HL-60/S4 treated with retinoic acid at 250 ng/mL for 4 days and 3 days (cell line): ENCODE measurements around the gene FOXE3.

Experiments used
- in situ Hi-C: fragments of 300-500 bp; cut with MboI; formaldehyde crosslinking; loops from 2 replicates; pipeline ENCODE4 v1.7.0; 2022; ENCODE audit warnings: low sequenced_read_pairs

The FOXE3 gene

GRCh38 chr1:47415728-47416318 lies at the start of gene FOXE3:
Gene FOXE3 (plus strand): TSS chr1:47416285. CDS start chr1:47416316, 31 bp downstream.
- in situ Hi-C loops: no loop called here

GRCh38 chr1:47367651-47368050 lies 48.4 kb upstream of the FOXE3 start:
- in situ Hi-C loops: no loop called here

DNA sequence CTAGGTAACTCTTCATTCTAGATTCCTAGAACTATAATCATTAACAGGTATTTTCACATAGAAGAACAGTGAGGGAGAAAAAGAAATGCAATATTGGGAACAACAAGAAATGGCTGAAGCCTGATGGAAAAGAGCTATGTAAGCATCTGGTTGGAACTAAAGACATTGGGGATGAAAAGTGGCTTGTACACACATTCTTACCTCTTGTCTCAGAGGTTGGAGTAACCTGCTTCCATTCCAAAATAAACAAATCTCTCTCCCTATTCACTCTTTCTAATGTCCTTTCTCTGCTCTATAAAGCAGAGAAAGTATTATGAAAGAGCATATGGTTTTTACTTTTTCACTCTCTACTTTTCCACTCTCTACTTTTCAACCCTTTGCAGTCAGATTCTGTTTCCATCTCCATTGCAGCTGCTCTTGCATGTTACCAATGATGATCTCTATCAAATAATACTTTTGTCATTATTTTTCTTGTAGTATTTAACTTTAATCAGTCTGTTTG lies 45.0 kb upstream of the FOXE3 start:
- in situ Hi-C loops: no loop called here

- in situ Hi-C loops: no loop called here
Measured at GRCh38 chr1:47374501-47374900, 41.6 kb upstream of the FOXE3 start.

DNA sequence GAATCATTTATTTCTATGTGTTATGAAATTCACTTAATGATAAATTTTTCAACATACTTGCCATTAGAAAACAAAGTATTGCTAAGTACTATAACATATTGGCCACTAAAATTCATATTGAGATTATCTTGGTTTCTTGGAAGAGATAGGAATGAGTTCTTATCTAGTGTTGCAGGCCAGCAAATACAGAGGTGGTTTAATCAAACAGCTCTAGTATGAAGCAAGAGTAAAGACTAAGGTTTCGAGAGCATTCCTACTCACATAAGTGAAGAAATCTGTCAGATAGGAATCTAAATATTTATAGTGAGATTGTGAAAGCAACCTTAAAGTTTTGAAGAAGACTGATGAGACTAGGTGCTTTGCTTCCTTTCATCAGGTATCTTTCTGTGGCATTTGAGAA lies 37.9 kb upstream of the FOXE3 start:
- in situ Hi-C loops: loop anchor here (25.0 kb wide), 1 partner anchor 334 kb away; no protein-coding TSS in a partner anchor

DNA sequence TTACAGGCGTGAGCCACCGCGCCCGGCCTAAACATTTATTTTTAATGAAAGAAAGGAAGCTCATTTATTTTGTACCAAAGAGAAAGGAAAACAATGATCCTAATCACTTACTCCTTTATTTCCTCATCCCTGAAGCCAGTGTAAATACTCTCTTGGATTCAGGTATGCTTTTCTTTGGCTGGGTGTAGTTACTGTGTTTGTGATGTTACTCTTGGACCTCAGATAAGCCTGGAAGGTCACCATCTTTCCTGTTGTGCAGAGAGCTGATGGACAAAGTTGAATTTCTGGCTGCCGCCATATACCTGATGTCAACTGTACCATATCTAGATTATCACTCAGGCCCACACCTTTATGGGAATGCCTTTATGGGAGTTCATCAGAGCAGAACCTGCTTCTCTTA lies 35.4 kb upstream of the FOXE3 start:
- in situ Hi-C loops: loop anchor here (25.0 kb wide), 1 partner anchor 332 kb away; no protein-coding TSS in a partner anchor

DNA sequence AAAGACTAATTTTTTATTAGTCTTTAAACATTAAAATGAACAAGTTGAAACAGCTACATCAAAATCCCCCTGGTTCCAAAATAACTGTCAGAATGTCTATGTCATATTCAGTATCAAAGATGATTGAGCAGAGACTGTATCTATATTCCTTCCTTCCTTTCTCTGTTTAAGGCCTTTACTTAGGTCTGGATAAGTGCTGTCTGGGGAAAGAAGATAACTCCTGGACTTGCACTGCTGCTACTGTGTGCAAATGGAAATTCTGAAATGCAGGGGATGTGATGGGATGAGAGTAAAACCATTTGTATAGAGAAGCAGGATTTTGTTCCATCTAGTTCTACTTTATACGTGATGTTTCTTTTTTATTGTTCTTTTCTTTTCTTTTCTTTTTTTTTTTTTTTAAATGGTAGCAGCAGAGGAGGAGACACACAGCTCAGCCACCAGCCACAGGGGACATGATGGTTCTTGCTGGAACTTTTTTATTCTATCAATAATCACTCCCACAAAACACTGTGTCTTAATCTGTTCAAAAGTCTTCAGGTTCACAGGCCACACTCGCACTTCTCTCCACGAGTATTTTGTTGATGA lies 33.6 kb upstream of the FOXE3 start:
- in situ Hi-C loops: loop anchor here (25.0 kb wide), 1 partner anchor 330 kb away; no protein-coding TSS in a partner anchor

DNA sequence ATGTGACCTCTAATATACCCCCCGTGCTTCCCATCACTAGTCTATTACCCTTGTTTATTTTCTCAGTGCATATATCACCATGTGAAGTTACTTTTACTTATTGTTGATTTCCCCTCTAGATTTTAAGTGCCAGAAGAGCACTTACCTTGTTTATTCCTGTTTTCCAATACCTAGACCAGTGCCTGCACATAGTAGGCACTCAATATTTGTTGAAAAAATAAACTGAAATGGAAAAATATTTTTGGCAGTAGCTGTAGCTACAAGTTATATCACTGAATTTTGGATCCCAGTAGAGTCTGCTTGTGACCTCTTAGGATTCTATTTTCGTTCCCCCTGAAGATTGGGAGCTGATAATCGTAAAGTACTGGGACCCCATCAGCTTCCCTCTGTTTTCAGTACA lies 32.0 kb upstream of the FOXE3 start:
- in situ Hi-C loops: loop anchor here (25.0 kb wide), 1 partner anchor 328 kb away; no protein-coding TSS in a partner anchor

DNA sequence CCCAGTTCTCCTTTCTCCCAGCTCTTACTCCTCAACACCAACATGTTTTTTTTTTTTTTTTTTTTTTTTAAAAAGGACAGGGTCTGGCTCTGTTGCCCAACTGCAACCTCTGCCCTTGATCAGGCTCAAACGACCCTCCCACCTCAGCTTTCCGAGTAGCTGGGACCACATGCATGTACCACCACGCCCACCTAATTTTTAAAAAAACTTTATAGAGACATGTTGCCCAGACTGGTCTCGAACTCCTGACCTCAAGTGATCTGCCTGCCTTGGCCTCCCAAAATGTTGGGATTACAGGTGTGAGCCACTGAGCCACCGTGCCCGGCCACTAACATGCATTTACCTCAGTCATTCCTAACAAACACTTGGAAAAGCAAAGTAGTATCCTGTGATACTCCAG lies 31.1 kb upstream of the FOXE3 start:
- in situ Hi-C loops: loop anchor here (25.0 kb wide), 1 partner anchor 327 kb away; no protein-coding TSS in a partner anchor

- in situ Hi-C loops: loop anchor here (25.0 kb wide), 1 partner anchor 326 kb away; no protein-coding TSS in a partner anchor
Measured at GRCh38 chr1:47386268-47386667, 29.8 kb upstream of the FOXE3 start.

DNA sequence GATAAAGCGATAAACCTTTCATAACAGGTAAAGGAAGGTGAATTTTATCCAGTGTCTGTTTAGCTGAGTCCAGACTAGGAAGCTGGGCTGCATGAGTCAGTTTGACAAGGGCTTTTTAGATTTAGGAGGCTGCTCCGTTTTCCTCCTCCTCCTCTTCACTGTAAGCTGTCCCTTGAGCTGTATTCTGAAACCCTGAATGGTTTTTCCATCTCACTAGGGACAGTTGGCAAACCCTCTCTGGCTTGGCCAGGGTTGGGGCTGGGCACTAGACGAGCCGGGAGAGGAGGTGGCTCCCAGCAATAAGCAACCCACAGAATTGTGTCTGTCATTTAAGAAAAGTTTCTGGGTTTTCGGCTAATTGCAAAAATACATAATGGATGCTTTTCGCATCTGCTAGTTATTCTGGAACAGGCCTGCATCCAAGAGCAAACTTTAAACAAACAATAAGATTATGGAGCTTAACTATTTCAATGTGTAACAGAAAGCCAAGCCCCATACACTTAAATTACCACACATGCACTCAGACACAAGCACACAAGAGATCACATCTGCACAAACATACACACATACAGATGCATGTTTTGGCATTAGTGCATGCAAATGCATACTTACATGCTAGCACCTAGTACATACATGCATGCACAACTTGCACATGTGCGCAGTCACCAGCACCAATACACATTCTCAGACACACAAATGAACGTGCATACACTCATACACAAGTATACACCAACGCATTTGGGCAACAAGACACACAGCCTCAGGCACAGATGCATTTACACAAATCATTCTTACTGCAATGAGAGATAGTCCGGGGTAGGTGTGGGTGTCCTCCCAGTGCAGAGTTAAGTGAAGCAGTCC lies 27.8 kb upstream of the FOXE3 start:
- in situ Hi-C loops: loop anchor here (25.0 kb wide), 1 partner anchor 324 kb away; no protein-coding TSS in a partner anchor

GRCh38 chr1:47388891-47389238 lies 27.2 kb upstream of the FOXE3 start:
- in situ Hi-C loops: loop anchor here (25.0 kb wide), 1 partner anchor 323 kb away; no protein-coding TSS in a partner anchor

GRCh38 chr1:47389731-47390130 lies 26.4 kb upstream of the FOXE3 start:
- in situ Hi-C loops: loop anchor here (25.0 kb wide), 1 partner anchor 323 kb away; no protein-coding TSS in a partner anchor

GRCh38 chr1:47390843-47391242 lies 25.2 kb upstream of the FOXE3 start:
- in situ Hi-C loops: loop anchor here (25.0 kb wide), 1 partner anchor 321 kb away; no protein-coding TSS in a partner anchor

GRCh38 chr1:47393141-47393540 lies 22.9 kb upstream of the FOXE3 start:
- in situ Hi-C loops: loop anchor here (25.0 kb wide), 1 partner anchor 319 kb away; no protein-coding TSS in a partner anchor

DNA sequence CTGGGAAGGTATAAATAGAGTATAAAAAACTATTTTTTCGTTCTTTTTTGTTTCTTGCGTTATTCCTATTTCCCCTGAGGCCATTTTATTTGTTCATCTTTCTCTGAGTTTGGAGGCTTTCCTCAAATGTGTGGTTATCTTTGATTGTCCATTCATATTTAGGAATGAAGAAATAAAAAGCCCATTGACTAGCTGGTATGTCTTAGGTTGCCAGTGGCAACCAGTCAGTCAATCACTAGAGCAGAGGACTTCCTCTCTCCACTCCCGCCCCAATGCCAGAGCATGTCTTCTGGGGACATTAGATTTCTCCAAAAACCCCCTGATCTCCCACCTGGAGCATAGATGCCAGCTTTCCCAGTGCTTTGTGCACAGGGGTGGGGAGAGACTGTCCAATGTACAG lies 20.7 kb upstream of the FOXE3 start:
- in situ Hi-C loops: loop anchor here (25.0 kb wide), 1 partner anchor 317 kb away; no protein-coding TSS in a partner anchor

- in situ Hi-C loops: loop anchor here (25.0 kb wide), 1 partner anchor 316 kb away; no protein-coding TSS in a partner anchor
Measured at GRCh38 chr1:47396671-47397196, 19.4 kb upstream of the FOXE3 start.

- in situ Hi-C loops: loop anchor here (25.0 kb wide), 1 partner anchor 313 kb away; no protein-coding TSS in a partner anchor
Measured at GRCh38 chr1:47399138-47399845, 16.8 kb upstream of the FOXE3 start.

- in situ Hi-C loops: loop anchor here (25.0 kb wide), 1 partner anchor 312 kb away; no protein-coding TSS in a partner anchor
Measured at GRCh38 chr1:47399846-47400155, 16.3 kb upstream of the FOXE3 start.

GRCh38 chr1:47401761-47402160 lies 14.3 kb upstream of the FOXE3 start:
- in situ Hi-C loops: no loop called here
